HepG2 (cell line): Measurements from ENCODE around the gene KRTAP1-3.

Experiments
- CHD4 ChIP-seq: fragments of 200-600 bp; sonication (generic); IDR thresholded peaks from 2 replicates; pipeline ENCODE4 v1.7.0; 2017; ENCODE audit warnings: mild to moderate bottlenecking, low read length, borderline replicate concordance
- CTCF ChIP-seq: sonication (generic); formaldehyde crosslinking; IDR thresholded peaks from 2 replicates; pipeline ENCODE4 v1.5.0; 2020; ENCODE audit warnings: mild to moderate bottlenecking, missing genetic modification reagents, moderate library complexity
- ELF3 ChIP-seq: IDR thresholded peaks from 2 replicates; pipeline ENCODE4 v1.6.1; 2016; ENCODE audit warnings: missing genetic modification reagents, missing compliant biosample characterization
- POLR2A ChIP-seq, 2 experiments: IDR thresholded peaks; 2 replicates each; pipeline ENCODE4 v1.6.1; 2011; ENCODE audit warnings: low read depth in 2 of 2, low read length in 2 of 2, mild to moderate bottlenecking in 1 of 2, moderate library complexity in 1 of 2; ENCODE audit not compliant: insufficient read depth in 1 of 2
- RFX5 ChIP-seq: IDR thresholded peaks from 2 replicates; pipeline ENCODE4 v1.6.1; 2011; ENCODE audit warnings: low read depth, low read length, improper control_type of control experiment
- SAFB2 ChIP-seq: sonication (generic); formaldehyde crosslinking; IDR thresholded peaks from 2 replicates; pipeline ENCODE4 v1.5.1; 2020; ENCODE audit warnings: missing genetic modification reagents, low read depth, mild to moderate bottlenecking, borderline replicate concordance
- STAG1 ChIP-seq: sonication (generic); formaldehyde crosslinking; IDR thresholded peaks from 2 replicates; pipeline ENCODE4 v1.4.0; 2020; ENCODE audit warnings: missing genetic modification reagents
- STAT5B ChIP-seq: sonication (generic); formaldehyde crosslinking; IDR thresholded peaks from 2 replicates; pipeline ENCODE4 v1.4.0; 2020; ENCODE audit warnings: missing genetic modification reagents
- ZFP36 ChIP-seq: fragments of 150-350 bp; IDR thresholded peaks from 2 replicates; pipeline ENCODE4 v1.6.1; 2018; ENCODE audit warnings: borderline replicate concordance, low read length, low read depth; ENCODE audit not compliant: partially characterized antibody

GRCh38 chr17:41054025-41054424 lies 19.4 kb upstream of the KRTAP1-3 start:
- TF ChIP-seq CTCF (no peak), SAFB2 (no peak), ZFP36 (no peak), RFX5 (no peak), STAT5B (CRISPR knock-in tag) (no peak), STAG1 (no peak), POLR2A (IDR thresholded peaks at IDR 0.05; ENCODE audit: insufficient read depth in 1 of 2, low read depth in 2 of 2, low read length in 2 of 2) (no peak), ELF3 (CRISPR knock-in tag) (no peak), CHD4 (no peak)
